ENCODE data around the gene MAPK10.

MAPK10 gene

GRCh38 chr4:86250006-86250405 is 109.8 kb downstream of the MAPK10 start:
- H3K4me3 ChIP-seq (ENCODE audit: low read depth, low read length) = no peak overlapping the region
- no peak for TF ChIP-seq CTCF (conservative IDR thresholded peaks at IDR 0.05; ENCODE audit: low read depth, low read length)
- no peak for DNase-seq (ENCODE audit: low read depth)

- TF ChIP-seq CTCF (conservative IDR thresholded peaks at IDR 0.05; ENCODE audit: low read depth, low read length) = no peak
- H3K4me3 ChIP-seq (ENCODE audit: low read depth, low read length) = no peak overlapping the region
- no peak for DNase-seq (ENCODE audit: low read depth)
Measured at GRCh38 chr4:86249074-86249473, 110.8 kb downstream of the MAPK10 start.

GRCh38 chr4:86247906-86248305 is 111.9 kb downstream of the MAPK10 start:
- no peak overlapping the region for H3K4me3 ChIP-seq (ENCODE audit: low read depth, low read length)
- no peak for TF ChIP-seq CTCF (conservative IDR thresholded peaks at IDR 0.05; ENCODE audit: low read depth, low read length)
- no peak for DNase-seq (ENCODE audit: low read depth)

- TF ChIP-seq CTCF (conservative IDR thresholded peaks at IDR 0.05; ENCODE audit: low read depth, low read length) = no peak
- no peak for DNase-seq (ENCODE audit: low read depth)
- H3K4me3 ChIP-seq (ENCODE audit: low read depth, low read length) = no peak overlapping the region
Measured at GRCh38 chr4:86247320-86247719, 112.5 kb downstream of the MAPK10 start.

GRCh38 chr4:86243750-86244149 is 116.1 kb downstream of the MAPK10 start:
- no peak for TF ChIP-seq CTCF (conservative IDR thresholded peaks at IDR 0.05; ENCODE audit: low read depth, low read length)
- no peak overlapping the region for H3K4me3 ChIP-seq (ENCODE audit: low read depth, low read length)
- DNase-seq (ENCODE audit: low read depth) = no peak

GRCh38 chr4:86242677-86243076 is 117.2 kb downstream of the MAPK10 start:
- no peak for TF ChIP-seq CTCF (conservative IDR thresholded peaks at IDR 0.05; ENCODE audit: low read depth, low read length)
- H3K4me3 ChIP-seq (ENCODE audit: low read depth, low read length) = no peak overlapping the region
- DNase-seq (ENCODE audit: low read depth) = no peak

GRCh38 chr4:86235549-86235948 is 124.3 kb downstream of the MAPK10 start:
- no peak overlapping the region for H3K4me3 ChIP-seq (ENCODE audit: low read depth, low read length)
- TF ChIP-seq CTCF (conservative IDR thresholded peaks at IDR 0.05; ENCODE audit: low read depth, low read length) = no peak
- no peak for DNase-seq (ENCODE audit: low read depth)

Measured in choroid plexus epithelial cell (primary cell).